Parathyroid adenoma (tissue), 2 donors: ENCODE data around the gene BTBD1.
"Not testable (repeated sequence)": the region's sequence is repeated elsewhere in the genome, so short reads cannot be mapped to it uniquely, and the experiment has no call there.

Experiments used
- H2AFZ ChIP-seq: fragments of 300-600 bp; sonication (generic); one replicate; pipeline ENCODE4 v1.7.0; 2017; ENCODE audit warnings: antibody characterized with exemption, mild to moderate bottlenecking
- H3K27ac ChIP-seq: fragments of 300-600 bp; sonication (generic); one replicate; pipeline ENCODE4 v1.7.0; 2017
- H3K27me3 ChIP-seq: fragments of 300-600 bp; sonication (generic); one replicate; pipeline ENCODE4 v1.7.0; 2017; ENCODE audit warnings: low read length; ENCODE audit not compliant: control insufficient read depth, insufficient read depth
- H3K36me3 ChIP-seq: fragments of 300-600 bp; sonication (generic); one replicate; pipeline ENCODE4 v1.7.0; 2017; ENCODE audit warnings: low read length; ENCODE audit not compliant: control insufficient read depth, insufficient read depth
- H3K4me1 ChIP-seq: fragments of 300-600 bp; sonication (generic); one replicate; pipeline ENCODE4 v1.7.0; 2017; ENCODE audit warnings: control low read depth
- H3K4me2 ChIP-seq: fragments of 300-600 bp; sonication (generic); one replicate; pipeline ENCODE4 v1.7.0; 2017; ENCODE audit warnings: low read length
- H3K4me3 ChIP-seq: fragments of 300-600 bp; sonication (generic); one replicate; pipeline ENCODE4 v1.7.0; 2017; ENCODE audit warnings: low read depth, low read length
- H3K79me2 ChIP-seq: fragments of 300-600 bp; sonication (generic); one replicate; pipeline ENCODE4 v1.7.0; 2017; ENCODE audit warnings: control low read depth
- H3K9ac ChIP-seq: fragments of 300-600 bp; sonication (generic); one replicate; pipeline ENCODE4 v1.7.0; 2017; ENCODE audit warnings: mild to moderate bottlenecking
- H3K9me3 ChIP-seq: fragments of 300-600 bp; sonication (generic); one replicate; pipeline ENCODE4 v1.7.0; 2017; ENCODE audit warnings: low read length; ENCODE audit not compliant: control insufficient read depth
- CTCF ChIP-seq: fragments of 300-600 bp; sonication (generic); IDR thresholded peaks from one replicate; pipeline ENCODE4 v1.7.0; 2017; ENCODE audit warnings: antibody characterized with exemption, mild to moderate bottlenecking
- donor health status: primary hyperparathyroidism.

The BTBD1 gene

GRCh38 chr15:83010709-83011270, 56.3 kb downstream of the BTBD1 start:
- H3K36me3 ChIP-seq: no peaks in the 10 kb centered on the region
- TF ChIP-seq CTCF: peak; percentile 55
- peaks cover 8% of the 10 kb centered on the region for H3K4me1 ChIP-seq
- no peaks in the 10 kb centered on the region for H3K9me3 ChIP-seq
- H3K27ac ChIP-seq: peak overlapping the region; percentile 74
- no peaks in the 10 kb centered on the region for H3K27me3 ChIP-seq
- peak overlapping the region; percentile 77 for H2AFZ ChIP-seq
- peak overlapping the region; percentile 61 for H3K9ac ChIP-seq
- H3K79me2 ChIP-seq: peaks cover 2% of the 10 kb centered on the region
- H3K4me3 ChIP-seq: peak overlapping the region; percentile 80
- peak overlapping the region; percentile 60 for H3K4me2 ChIP-seq

DNA sequence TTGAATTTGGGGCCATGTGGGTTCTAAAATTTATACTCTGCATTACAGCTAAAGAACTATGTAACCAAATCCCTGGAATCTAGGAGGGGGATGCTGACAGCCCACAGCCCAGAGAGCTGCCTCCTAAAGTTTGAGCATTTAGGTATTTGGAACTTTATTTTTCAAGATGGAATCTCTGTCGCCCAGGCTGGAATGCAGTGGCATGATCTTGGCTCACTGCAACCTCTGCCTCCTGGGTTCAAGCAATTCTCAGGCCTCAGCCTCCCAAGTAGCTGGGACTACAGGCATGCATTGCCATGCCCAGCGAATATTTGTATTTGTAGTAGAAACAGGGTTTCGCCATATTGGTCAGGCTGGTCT, 66.4 kb downstream of the BTBD1 start:
- not testable (repeated sequence) for H3K9ac ChIP-seq, H2AFZ ChIP-seq, H3K27ac ChIP-seq

DNA sequence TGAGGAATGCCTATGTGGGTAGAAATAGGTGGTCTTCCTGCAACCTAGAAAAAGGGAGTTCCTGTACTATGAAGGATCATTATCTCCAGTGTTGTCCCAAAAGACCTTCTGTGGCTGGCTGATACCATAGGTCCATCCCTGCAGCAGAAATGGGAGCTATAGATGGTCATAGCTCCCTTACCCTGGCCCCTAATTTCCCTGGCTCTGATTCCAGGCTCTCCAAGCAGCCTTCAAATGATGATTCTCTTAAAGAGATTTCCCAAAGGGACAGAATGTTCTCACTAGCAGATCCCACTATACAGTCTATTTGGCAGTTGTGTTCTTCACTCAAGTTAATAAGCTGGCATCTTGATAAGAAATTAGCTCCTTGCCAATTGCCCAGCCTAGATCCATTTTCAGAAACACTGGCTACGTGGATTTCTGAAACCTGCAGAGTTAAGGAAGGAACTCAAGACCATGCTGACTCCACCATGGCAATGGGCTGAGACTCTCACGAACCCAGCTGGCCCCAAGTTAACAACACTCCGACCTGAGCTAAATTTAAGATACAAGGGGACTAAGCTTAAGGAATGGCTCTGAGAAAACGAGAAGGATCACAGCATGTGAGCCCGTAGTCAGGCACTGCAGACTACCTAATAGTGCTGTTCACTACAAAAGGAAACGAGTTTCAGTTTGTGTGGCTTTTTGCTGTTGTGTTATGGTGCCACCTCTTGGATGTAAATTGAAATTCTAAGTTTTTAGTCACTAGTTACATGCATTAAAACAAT, 67.0 kb downstream of the BTBD1 start:
- H3K4me1 ChIP-seq: no peaks in the 10 kb centered on the region
- H3K27me3 ChIP-seq: no peaks in the 10 kb centered on the region
- H3K79me2 ChIP-seq: no peaks in the 10 kb centered on the region
- no peaks in the 10 kb centered on the region for H3K36me3 ChIP-seq
- no peaks in the 10 kb centered on the region for H3K9me3 ChIP-seq
- TF ChIP-seq CTCF: peak; percentile 28
- no peak overlapping the region for H3K4me3 ChIP-seq
- H3K27ac ChIP-seq: no peak overlapping the region
- no peak overlapping the region for H3K9ac ChIP-seq
- peak overlapping the region; percentile 63 for H3K4me2 ChIP-seq
- peak overlapping the region; percentile 50 for H2AFZ ChIP-seq

More for the DNA sequence above, 66.4 kb downstream of the BTBD1 start:
- not testable (repeated sequence) for H3K27me3 ChIP-seq, H3K4me1 ChIP-seq, H3K79me2 ChIP-seq, H3K4me3 ChIP-seq, H3K9me3 ChIP-seq, H3K36me3 ChIP-seq, H3K4me2 ChIP-seq

DNA sequence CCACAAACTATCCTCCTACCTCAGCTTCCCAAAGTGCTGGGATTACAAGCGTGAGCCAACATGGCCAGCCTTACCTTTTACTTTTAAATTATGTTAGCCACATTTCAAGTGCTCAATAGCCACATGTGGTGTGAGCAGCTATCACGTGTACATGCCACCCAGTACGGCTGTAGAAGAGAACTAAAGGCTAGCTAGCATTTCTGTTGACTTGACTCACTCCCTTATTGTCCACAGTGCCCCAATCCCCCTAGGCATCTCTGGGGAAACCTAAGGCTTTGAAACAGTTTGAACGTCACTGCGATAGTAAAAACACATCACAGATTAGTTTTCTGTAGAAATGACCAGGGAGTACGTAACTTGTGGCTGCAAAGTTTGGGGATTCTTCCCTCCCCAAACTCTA, 67.6 kb downstream of the BTBD1 start:
- no peak overlapping the region for H3K4me3 ChIP-seq
- H3K9me3 ChIP-seq: no peaks in the 10 kb centered on the region
- no peaks in the 10 kb centered on the region for H3K79me2 ChIP-seq
- no peaks in the 10 kb centered on the region for H3K4me1 ChIP-seq
- H3K9ac ChIP-seq: no peak overlapping the region
- no peak overlapping the region for H3K27ac ChIP-seq
- H3K4me2 ChIP-seq: no peak overlapping the region
- no peaks in the 10 kb centered on the region for H3K36me3 ChIP-seq
- H2AFZ ChIP-seq: no peak overlapping the region
- H3K27me3 ChIP-seq: no peaks in the 10 kb centered on the region
- no peak for TF ChIP-seq CTCF

DNA sequence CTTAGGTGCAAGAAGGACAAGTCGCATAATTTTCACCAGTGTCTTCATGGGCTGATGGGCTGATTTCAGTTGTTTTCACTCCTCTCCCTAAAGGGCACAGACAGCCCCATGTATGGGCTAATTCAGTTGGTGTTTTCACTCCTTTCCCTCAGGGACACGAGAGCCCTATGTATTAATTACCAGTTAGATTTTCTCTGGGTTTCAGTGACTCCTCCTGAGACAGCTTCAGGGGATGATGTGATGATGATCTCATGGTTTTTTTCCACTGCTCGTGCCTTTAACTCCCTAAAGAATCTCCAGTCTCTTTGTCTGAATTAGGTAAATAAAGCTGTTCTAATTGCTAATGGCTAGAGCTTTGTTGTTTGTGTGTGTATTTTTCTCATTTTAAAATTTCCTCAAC, 71.1 kb downstream of the BTBD1 start:
- Histone ChIP-seq H3K9ac (no peak overlapping the region), H3K27ac (no peak overlapping the region), H3K36me3 (no peaks in the 10 kb centered on the region), H2AFZ (no peak overlapping the region), H3K4me1 (no peaks in the 10 kb centered on the region), H3K27me3 (no peaks in the 10 kb centered on the region), H3K4me2 (no peak overlapping the region), H3K79me2 (no peaks in the 10 kb centered on the region), H3K4me3 (no peak overlapping the region), H3K9me3 (no peaks in the 10 kb centered on the region)
- no peak for TF ChIP-seq CTCF
